SK-N-SH treated with all-trans-retinoic acid at 6 μM for 48 hours (cell line): ENCODE measurements around the gene KCNG2.

Experiments
- ATAC-seq: fragments of 200-7000 bp; cut with Tn5 transposase; 3 replicates; pipeline ENCODE4 v1.9.1; 2020; ENCODE audit warnings: mild to moderate bottlenecking, moderate library complexity
- BACH2 ChIP-seq: fragments of 250-450 bp; sonication (Bioruptor Pico); IDR thresholded peaks from 2 replicates; pipeline ENCODE4 v1.9.0; 2021; ENCODE audit warnings: mild to moderate bottlenecking, borderline replicate concordance
- CREB5 ChIP-seq: fragments of 250-450 bp; sonication (Bioruptor Pico); IDR thresholded peaks from 2 replicates; pipeline ENCODE4 v1.5.1; 2020; ENCODE audit warnings: low read depth, mild to moderate bottlenecking, moderate library complexity
- CSDC2 ChIP-seq: fragments of 250-450 bp; sonication (Bioruptor Pico); IDR thresholded peaks from 2 replicates; pipeline ENCODE4 v1.5.0; 2020; ENCODE audit warnings: mild to moderate bottlenecking, moderate library complexity
- GLIS3 ChIP-seq: fragments of 250-450 bp; sonication (Bioruptor Pico); IDR thresholded peaks from 2 replicates; pipeline ENCODE4 v1.5.0; 2020; ENCODE audit warnings: mild to moderate bottlenecking, moderate library complexity
- ISL1 ChIP-seq: fragments of 250-450 bp; sonication (Bioruptor Pico); IDR thresholded peaks from 2 replicates; pipeline ENCODE4 v2.1.2; 2022; ENCODE audit warnings: mild to moderate bottlenecking, moderate library complexity
- OSR1 ChIP-seq: fragments of 250-450 bp; sonication (Bioruptor Pico); IDR thresholded peaks from 2 replicates; pipeline ENCODE4 v1.8.0; 2022; ENCODE audit warnings: moderate library complexity, mild to moderate bottlenecking, inconsistent platforms
- PPARA ChIP-seq: fragments of 250-450 bp; sonication (Bioruptor Pico); IDR thresholded peaks from 2 replicates; pipeline ENCODE4 v1.5.0; 2020; ENCODE audit warnings: mild to moderate bottlenecking, borderline replicate concordance
- RARB ChIP-seq: fragments of 250-450 bp; sonication (Bioruptor Pico); IDR thresholded peaks from 2 replicates; pipeline ENCODE4 v1.8.0; 2021; ENCODE audit warnings: mild to moderate bottlenecking, moderate library complexity
- SNAI2 ChIP-seq: fragments of 250-450 bp; sonication (Bioruptor Pico); IDR thresholded peaks from 2 replicates; pipeline ENCODE4 v1.5.0; 2020; ENCODE audit warnings: mild to moderate bottlenecking, moderate library complexity
- TCF4 ChIP-seq: fragments of 250-450 bp; sonication (Bioruptor Pico); IDR thresholded peaks from 2 replicates; pipeline ENCODE4 v1.8.0; 2021; ENCODE audit warnings: mild to moderate bottlenecking, moderate library complexity, borderline replicate concordance
- TOX ChIP-seq: fragments of 250-450 bp; sonication (Bioruptor Pico); IDR thresholded peaks from 2 replicates; pipeline ENCODE4 v1.8.0; 2021; ENCODE audit warnings: mild to moderate bottlenecking, moderate library complexity, borderline replicate concordance
- ZC3H10 ChIP-seq: fragments of 250-450 bp; sonication (Bioruptor Pico); IDR thresholded peaks from 2 replicates; pipeline ENCODE4 v1.5.1; 2021; ENCODE audit warnings: mild to moderate bottlenecking, moderate library complexity
- ZFP30 ChIP-seq: fragments of 450-650 bp; formaldehyde crosslinking; IDR thresholded peaks from 2 replicates; pipeline ENCODE4 v1.5.0; 2022; ENCODE audit warnings: mild to moderate bottlenecking, moderate library complexity
- ZNF565 ChIP-seq: fragments of 450-650 bp; formaldehyde crosslinking; conservative IDR thresholded peaks from 2 replicates; pipeline ENCODE4 v1.5.0; 2020; ENCODE audit warnings: low read depth, mild to moderate bottlenecking, moderate library complexity
- ZNF70 ChIP-seq: fragments of 450-650 bp; formaldehyde crosslinking; IDR thresholded peaks from 2 replicates; pipeline ENCODE4 v1.5.0; 2020; ENCODE audit warnings: mild to moderate bottlenecking, moderate library complexity
- ZNF8 ChIP-seq: fragments of 450-650 bp; formaldehyde crosslinking; IDR thresholded peaks from 2 replicates; pipeline ENCODE4 v1.5.0; 2020; ENCODE audit warnings: mild to moderate bottlenecking, moderate library complexity
- TF ChIP-seq, protein P1 (sequence below): fragments of 250-450 bp; sonication (Bioruptor Pico); IDR thresholded peaks from 2 replicates; pipeline ENCODE4 v1.5.0; 2020; ENCODE audit warnings: mild to moderate bottlenecking, moderate library complexity
- TF ChIP-seq, protein P2 (sequence below): fragments of 250-450 bp; sonication (Bioruptor Pico); IDR thresholded peaks from 2 replicates; pipeline ENCODE4 v1.5.1; 2021; ENCODE audit warnings: mild to moderate bottlenecking, moderate library complexity
- TF ChIP-seq, protein P3 (sequence below): fragments of 250-450 bp; sonication (Bioruptor Pico); IDR thresholded peaks from 2 replicates; pipeline ENCODE4 v1.8.0; 2020; ENCODE audit warnings: mild to moderate bottlenecking, moderate library complexity, borderline replicate concordance

KCNG2 gene

DNA sequence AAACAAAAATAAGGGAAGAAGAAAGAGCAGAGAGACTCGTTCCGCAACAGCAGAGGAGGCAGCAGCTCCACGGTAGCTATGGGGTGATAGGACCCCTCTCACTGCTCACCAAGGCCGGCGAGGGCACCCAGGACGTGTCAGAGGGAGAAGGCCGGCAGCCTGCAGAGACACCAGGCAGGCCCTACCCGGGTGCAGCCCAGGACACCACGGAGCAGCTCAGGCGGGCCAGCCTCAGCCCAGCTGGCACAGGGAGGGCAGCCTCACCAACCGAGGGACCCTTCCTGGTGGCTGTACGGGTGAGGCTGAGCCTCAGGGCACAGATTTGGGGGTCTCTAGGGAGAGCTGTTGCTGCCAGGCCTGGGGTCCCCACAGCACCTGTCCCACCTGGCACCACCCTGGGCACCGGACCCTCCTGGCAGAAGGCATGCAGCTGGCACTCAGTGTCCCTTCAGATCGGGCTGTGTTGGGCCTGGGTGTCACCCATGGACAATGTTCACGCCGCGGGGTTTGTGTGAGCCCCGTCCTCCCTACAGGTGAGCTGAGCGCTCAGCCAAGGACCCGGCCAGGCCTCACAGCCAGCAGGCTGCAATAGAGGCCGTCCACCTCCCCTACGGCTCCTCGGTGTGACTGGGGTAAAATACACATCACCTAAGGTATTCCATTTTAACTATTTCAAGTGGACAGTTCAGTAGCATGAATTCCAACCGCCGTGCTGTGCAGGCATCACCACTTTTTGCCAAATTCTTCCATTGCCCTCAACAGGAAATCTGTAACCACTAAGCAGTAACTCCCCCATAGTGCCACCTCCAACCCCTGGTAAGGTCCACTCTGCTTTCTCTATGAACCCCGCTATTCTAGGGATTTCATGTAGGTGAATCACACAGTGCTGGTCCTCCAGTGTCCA lies 21.6 kb downstream of the KCNG2 start (continued):
- TF ChIP-seq BACH2 (CRISPR knock-in tag), result no peak

DNA sequence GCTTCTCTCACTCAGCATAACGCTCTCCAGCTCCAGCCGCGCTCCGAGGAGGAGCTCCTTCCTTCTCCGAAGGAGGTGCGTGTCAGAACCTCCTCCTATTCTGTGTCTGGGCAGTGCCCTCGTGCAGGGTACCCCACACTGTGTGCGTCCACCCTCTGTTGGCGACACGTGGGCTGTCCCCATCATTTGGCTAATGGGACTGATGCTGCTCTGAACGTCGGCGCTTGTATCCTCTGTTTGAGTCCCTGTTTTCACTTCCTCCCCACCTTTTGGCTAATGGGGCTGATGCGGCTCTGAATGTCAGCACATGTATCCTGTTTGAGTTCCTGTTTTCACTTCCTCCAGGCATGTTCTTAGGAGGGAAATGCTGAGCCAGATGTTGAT lies 22.2 kb downstream of the KCNG2 start:
- 0 out of 3 replicates have a peak, but pooled peaks have one; percentile 9 for ATAC-seq

GRCh38 chr18:79823120-79823519 lies 25.4 kb downstream of the KCNG2 start:
- ATAC-seq, result no peak
- no peak for TF ChIP-seq ISL1 (CRISPR knock-in tag)
- TF ChIP-seq, protein P1, sequence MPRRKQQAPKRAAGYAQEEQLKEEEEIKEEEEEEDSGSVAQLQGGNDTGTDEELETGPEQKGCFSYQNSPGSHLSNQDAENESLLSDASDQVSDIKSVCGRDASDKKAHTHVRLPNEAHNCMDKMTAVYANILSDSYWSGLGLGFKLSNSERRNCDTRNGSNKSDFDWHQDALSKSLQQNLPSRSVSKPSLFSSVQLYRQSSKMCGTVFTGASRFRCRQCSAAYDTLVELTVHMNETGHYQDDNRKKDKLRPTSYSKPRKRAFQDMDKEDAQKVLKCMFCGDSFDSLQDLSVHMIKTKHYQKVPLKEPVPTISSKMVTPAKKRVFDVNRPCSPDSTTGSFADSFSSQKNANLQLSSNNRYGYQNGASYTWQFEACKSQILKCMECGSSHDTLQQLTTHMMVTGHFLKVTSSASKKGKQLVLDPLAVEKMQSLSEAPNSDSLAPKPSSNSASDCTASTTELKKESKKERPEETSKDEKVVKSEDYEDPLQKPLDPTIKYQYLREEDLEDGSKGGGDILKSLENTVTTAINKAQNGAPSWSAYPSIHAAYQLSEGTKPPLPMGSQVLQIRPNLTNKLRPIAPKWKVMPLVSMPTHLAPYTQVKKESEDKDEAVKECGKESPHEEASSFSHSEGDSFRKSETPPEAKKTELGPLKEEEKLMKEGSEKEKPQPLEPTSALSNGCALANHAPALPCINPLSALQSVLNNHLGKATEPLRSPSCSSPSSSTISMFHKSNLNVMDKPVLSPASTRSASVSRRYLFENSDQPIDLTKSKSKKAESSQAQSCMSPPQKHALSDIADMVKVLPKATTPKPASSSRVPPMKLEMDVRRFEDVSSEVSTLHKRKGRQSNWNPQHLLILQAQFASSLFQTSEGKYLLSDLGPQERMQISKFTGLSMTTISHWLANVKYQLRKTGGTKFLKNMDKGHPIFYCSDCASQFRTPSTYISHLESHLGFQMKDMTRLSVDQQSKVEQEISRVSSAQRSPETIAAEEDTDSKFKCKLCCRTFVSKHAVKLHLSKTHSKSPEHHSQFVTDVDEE (CRISPR knock-in tag), result no peak

More for the DNA sequence above, 22.2 kb downstream of the KCNG2 start:
- TF ChIP-seq ZNF70 (CRISPR knock-in tag) (no peak), RARB (no peak), SNAI2 (CRISPR knock-in tag) (no peak), PPARA (CRISPR knock-in tag) (no peak), BACH2 (CRISPR knock-in tag) (no peak), ZC3H10 (CRISPR knock-in tag) (no peak), GLIS3 (no peak)
- TF ChIP-seq, protein P2, sequence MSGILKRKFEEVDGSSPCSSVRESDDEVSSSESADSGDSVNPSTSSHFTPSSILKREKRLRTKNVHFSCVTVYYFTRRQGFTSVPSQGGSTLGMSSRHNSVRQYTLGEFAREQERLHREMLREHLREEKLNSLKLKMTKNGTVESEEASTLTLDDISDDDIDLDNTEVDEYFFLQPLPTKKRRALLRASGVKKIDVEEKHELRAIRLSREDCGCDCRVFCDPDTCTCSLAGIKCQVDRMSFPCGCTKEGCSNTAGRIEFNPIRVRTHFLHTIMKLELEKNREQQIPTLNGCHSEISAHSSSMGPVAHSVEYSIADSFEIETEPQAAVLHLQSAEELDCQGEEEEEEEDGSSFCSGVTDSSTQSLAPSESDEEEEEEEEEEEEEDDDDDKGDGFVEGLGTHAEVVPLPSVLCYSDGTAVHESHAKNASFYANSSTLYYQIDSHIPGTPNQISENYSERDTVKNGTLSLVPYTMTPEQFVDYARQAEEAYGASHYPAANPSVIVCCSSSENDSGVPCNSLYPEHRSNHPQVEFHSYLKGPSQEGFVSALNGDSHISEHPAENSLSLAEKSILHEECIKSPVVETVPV (CRISPR knock-in tag), result no peak
- TF ChIP-seq, protein P3, sequence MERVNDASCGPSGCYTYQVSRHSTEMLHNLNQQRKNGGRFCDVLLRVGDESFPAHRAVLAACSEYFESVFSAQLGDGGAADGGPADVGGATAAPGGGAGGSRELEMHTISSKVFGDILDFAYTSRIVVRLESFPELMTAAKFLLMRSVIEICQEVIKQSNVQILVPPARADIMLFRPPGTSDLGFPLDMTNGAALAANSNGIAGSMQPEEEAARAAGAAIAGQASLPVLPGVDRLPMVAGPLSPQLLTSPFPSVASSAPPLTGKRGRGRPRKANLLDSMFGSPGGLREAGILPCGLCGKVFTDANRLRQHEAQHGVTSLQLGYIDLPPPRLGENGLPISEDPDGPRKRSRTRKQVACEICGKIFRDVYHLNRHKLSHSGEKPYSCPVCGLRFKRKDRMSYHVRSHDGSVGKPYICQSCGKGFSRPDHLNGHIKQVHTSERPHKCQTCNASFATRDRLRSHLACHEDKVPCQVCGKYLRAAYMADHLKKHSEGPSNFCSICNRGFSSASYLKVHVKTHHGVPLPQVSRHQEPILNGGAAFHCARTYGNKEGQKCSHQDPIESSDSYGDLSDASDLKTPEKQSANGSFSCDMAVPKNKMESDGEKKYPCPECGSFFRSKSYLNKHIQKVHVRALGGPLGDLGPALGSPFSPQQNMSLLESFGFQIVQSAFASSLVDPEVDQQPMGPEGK (CRISPR knock-in tag), result no peak
- TF ChIP-seq, all 23 proteins: peak for 0

DNA sequence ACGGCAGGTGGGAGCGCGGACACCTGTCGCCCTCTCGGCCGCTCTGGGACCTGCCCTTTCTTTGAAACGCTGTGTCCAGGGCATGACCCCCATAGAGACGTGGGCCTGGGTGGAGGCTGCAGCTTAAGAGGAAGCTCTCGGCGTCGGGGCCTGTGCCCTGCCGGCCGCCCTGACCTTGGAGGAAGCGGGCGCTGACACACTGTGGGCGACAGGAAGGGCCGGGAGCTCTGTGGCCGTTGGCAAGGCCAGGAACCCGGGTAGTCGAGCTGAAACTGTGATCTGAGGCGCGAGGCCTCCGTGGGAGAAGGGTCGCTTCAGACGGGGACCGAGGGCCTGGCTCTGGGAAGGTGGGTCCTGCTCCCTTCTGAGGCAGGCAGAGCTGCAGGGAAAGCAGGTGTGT lies 28.2 kb downstream of the KCNG2 start:
- no peak for TF ChIP-seq GLIS3
- no peak for TF ChIP-seq ZNF70 (CRISPR knock-in tag)
- no peak for TF ChIP-seq CSDC2 (CRISPR knock-in tag)
- no peak for TF ChIP-seq PPARA (CRISPR knock-in tag)
- no peak for TF ChIP-seq SNAI2 (CRISPR knock-in tag)
- TF ChIP-seq, protein P1 (CRISPR knock-in tag), result no peak
- no peak for TF ChIP-seq TCF4 (CRISPR knock-in tag)
- TF ChIP-seq ZNF8 (CRISPR knock-in tag), result no peak
- TF ChIP-seq ZNF565, result no peak
- TF ChIP-seq OSR1 (CRISPR knock-in tag), result no peak
- no peak for TF ChIP-seq CREB5
- TF ChIP-seq TOX (CRISPR knock-in tag), result no peak
- no peak for TF ChIP-seq ZFP30
- TF ChIP-seq ISL1 (CRISPR knock-in tag), result no peak

More for the DNA sequence above, 28.2 kb downstream of the KCNG2 start:
- no peak for ATAC-seq
